Left colon (tissue), 2 donors: Measurements from ENCODE around the gene CCDC40. TPM values are rescaled to one million over a fixed set of nuclear protein-coding genes. Genes with fewer than 3 reads are reported as not detected.
"Not testable (repeated sequence)": the region's sequence is repeated elsewhere in the genome, so short reads cannot be mapped to it uniquely, and the experiment has no call there.

Source experiments
- ATAC-seq: fragments of 200-7000 bp; cut with Tn5 transposase; one replicate; pipeline ENCODE4 v1.9.1; 2020; ENCODE audit warnings: mild to moderate bottlenecking, moderate library complexity
- DNase-seq, 2 donors: peaks; one replicate each; pipeline ENCODE4 v3.0.0-alpha.2; 2020
- intact Hi-C, 2 donors: fragments of 100-400 bp; cut with DNase I in 1 of 2; cut with micrococcal nuclease in 1 of 2; formaldehyde crosslinking; loops; one replicate each; pipeline versions ENCODE4 v1.11.2 to v1.14.0; 2022; cut with DNase I, micrococcal nuclease
- long read RNA-seq: library from polyadenylated mRNA; unstranded; transcript quantifications from one replicate; pipeline ENCODE4 v2.0.0, GENCODE V29; 2021
- total RNA-seq, 2 donors: library from RNA; stranded (reverse); fragmentation: NEBNext Ultra II Directional; extraction: Animal tissue kit (Norgen Biotek cat#: 25700); gene quantifications; one replicate each; pipeline ENCODE4 v1.2.1, GENCODE V29; 2021
- donor health status: DM: no; HTN: no; CAD: no.
- donor health status: DM: yes; HTN: yes; CAD: no.

Gene CCDC40
- total RNA-seq, result 1 to 10 TPM; 2.0 to 2.1 TPM
- long read RNA-seq, partial matches to known transcripts, result 1 of 1 reads
- long read RNA-seq, other reads (novel, unspliced or antisense), result 0 of 1 reads

GRCh38 chr17:80035937-80036714 is at the start of gene CCDC40:
TSS of gene CCDC40 (plus strand) at chr17:80036642. CDS start at chr17:80036663, 21 bp downstream.
- DNase-seq (peak; percentile 86 to 87), ATAC-seq (peak; percentile 91)
- intact Hi-C loops, result no loop called here

- intact Hi-C loops, result no loop called here
- DNase-seq (no peak), ATAC-seq (no peak)
Measured at GRCh38 chr17:79987187-79987934, 49.1 kb upstream of the CCDC40 start.

- intact Hi-C loops, result no loop called here
- ATAC-seq, result no peak
- no peak for DNase-seq
Measured at GRCh38 chr17:79987935-79988184, 48.6 kb upstream of the CCDC40 start.

- intact Hi-C loops, result no loop called here
Measured at GRCh38 chr17:79988185-79988971, 48.1 kb upstream of the CCDC40 start.

GRCh38 chr17:79989106-79989835 is 47.2 kb upstream of the CCDC40 start:
- ATAC-seq, result no peak
- no peak for DNase-seq
- intact Hi-C loops, result no loop called here

More at GRCh38 chr17:79988185-79988971, 48.1 kb upstream of the CCDC40 start:
- peak; percentile 54 to 70 for DNase-seq
- peak; percentile 47 for ATAC-seq

- intact Hi-C loops, result loop anchor here in 1 of 2 donors (10.0 kb wide), 1 partner anchor 205 kb away; no protein-coding TSS in a partner anchor
- ATAC-seq (peak; percentile 38), DNase-seq (peak; percentile 41 to 70)
Measured at GRCh38 chr17:79990051-79990592, 46.3 kb upstream of the CCDC40 start.

GRCh38 chr17:79990704-79991103 is 45.7 kb upstream of the CCDC40 start:
- intact Hi-C loops, result loop anchor here in 1 of 2 donors (10.0 kb wide), 1 partner anchor 206 kb away; no protein-coding TSS in a partner anchor

GRCh38 chr17:79991140-79991923 is 45.1 kb upstream of the CCDC40 start:
- intact Hi-C loops, result loop anchor here in 1 of 2 donors (10.0 kb wide), 1 partner anchor 207 kb away; no protein-coding TSS in a partner anchor
- peak; percentile 78 for ATAC-seq
- peak; percentile 89 to 94 for DNase-seq

More at GRCh38 chr17:79990704-79991103, 45.7 kb upstream of the CCDC40 start:
- peak in 1 of 2 donors; percentile 28 for DNase-seq
- ATAC-seq, result no peak

GRCh38 chr17:79991924-79992648 is 44.4 kb upstream of the CCDC40 start:
- intact Hi-C loops, result loop anchor here in 1 of 2 donors (10.0 kb wide), 1 partner anchor 207 kb away; no protein-coding TSS in a partner anchor
- DNase-seq (peak; percentile 67 to 70), ATAC-seq (peak; percentile 33)

- DNase-seq (peak in 1 of 2 donors; percentile 22), ATAC-seq (peak; percentile 2)
- intact Hi-C loops, result loop anchor here in 1 of 2 donors (10.0 kb wide), 1 partner anchor 208 kb away; no protein-coding TSS in a partner anchor
Measured at GRCh38 chr17:79992649-79993389, 43.6 kb upstream of the CCDC40 start.

- intact Hi-C loops, result loop anchor here in 1 of 2 donors (10.0 kb wide), 1 partner anchor 209 kb away; no protein-coding TSS in a partner anchor
- peak; percentile 72 to 82 for DNase-seq
- ATAC-seq, result peak; percentile 26
Measured at GRCh38 chr17:79993390-79994227, 42.8 kb upstream of the CCDC40 start.

GRCh38 chr17:79994228-79994569 is 42.2 kb upstream of the CCDC40 start:
- intact Hi-C loops, result loop anchor here in 1 of 2 donors (10.0 kb wide), 1 partner anchor 209 kb away; no protein-coding TSS in a partner anchor
- DNase-seq, result peak in 1 of 2 donors; percentile 36
- not testable (repeated sequence) for ATAC-seq

GRCh38 chr17:79994602-79995001 is 41.8 kb upstream of the CCDC40 start:
- ATAC-seq, result no peak
- intact Hi-C loops, result loop anchor here in 1 of 2 donors (10.0 kb wide), 1 partner anchor 210 kb away; no protein-coding TSS in a partner anchor
- no peak for DNase-seq

- no peak for DNase-seq
- ATAC-seq, result no peak
- intact Hi-C loops, result loop anchor here in 1 of 2 donors (10.0 kb wide), 1 partner anchor 211 kb away; no protein-coding TSS in a partner anchor
Measured at GRCh38 chr17:79995696-79996095, 40.7 kb upstream of the CCDC40 start.

- DNase-seq (no peak), ATAC-seq (no peak)
- intact Hi-C loops, result loop anchor here in 1 of 2 donors (10.0 kb wide), 1 partner anchor 211 kb away; no protein-coding TSS in a partner anchor
Measured at GRCh38 chr17:79996291-79996690, 40.2 kb upstream of the CCDC40 start.
